ENCODE measurements around the gene RAB3IL1. TPM values are rescaled to one million over a fixed set of nuclear protein-coding genes. Genes with fewer than 3 reads are reported as not detected.

RAB3IL1 gene
- 1.1 and 1.9 TPM in 2 replicates for total RNA-seq

GRCh38 chr11:61917334-61918109 is at the start of gene RAB3IL1:
Gene RAB3IL1, minus strand, starts transcription at chr11:61917566. Its CDS starts 199 bp downstream, at chr11:61917367.

GRCh38 chr11:61950035-61950547 is 32.7 kb upstream of the RAB3IL1 start, which contains the start of gene BEST1:
Gene BEST1, plus strand, starts transcription at chr11:61950351. Its CDS starts 1,456 bp downstream, at chr11:61951807.

GRCh38 chr11:61891331-61892084 is 25.9 kb downstream of the RAB3IL1 start, which contains the start of gene FADS3:
Gene FADS3, minus strand, starts transcription at chr11:61891545. Its CDS starts 164 bp downstream, at chr11:61891381.

Other genes with a start within 250 kb of the RAB3IL1 start
- gene DAGLA, start 237.2 kb downstream of the RAB3IL1 start, total RNA-seq: under 0.01 and 0.96 TPM in 2 replicates
- under 0.01 and 0.72 TPM in 2 replicates for gene MYRF, start 164.9 kb downstream of the RAB3IL1 start, total RNA-seq
- gene TMEM258, start 125.0 kb downstream of the RAB3IL1 start, total RNA-seq: 30.8 and 38.4 TPM in 2 replicates
- 3.2 and 12.5 TPM in 2 replicates for gene FEN1, start 124.7 kb downstream of the RAB3IL1 start, total RNA-seq
- 40.2 and 79.7 TPM in 2 replicates for gene FADS1, start 100.6 kb downstream of the RAB3IL1 start, total RNA-seq
- gene FADS2, start 89.3 kb downstream of the RAB3IL1 start, total RNA-seq: 63.5 and 143 TPM in 2 replicates
- gene FADS3, start 26.0 kb downstream of the RAB3IL1 start, total RNA-seq: 22.6 and 97.4 TPM in 2 replicates
- gene BEST1, start 32.8 kb upstream of the RAB3IL1 start, total RNA-seq: 1.5 and 1.7 TPM in 2 replicates
- gene FTH1, start 50.1 kb upstream of the RAB3IL1 start, total RNA-seq: 1,587 and 1,777 TPM in 2 replicates
- 6.0 and 8.2 TPM in 2 replicates for gene INCENP, start 206.4 kb upstream of the RAB3IL1 start, total RNA-seq

Measured in tracheal epithelial cell (primary cell).